HL-60/S4 treated with phorbol 12-myristate 13-acetate at 8.2 ng/mL for 4 days and 3 days (cell line): ENCODE data around the gene STK35.

ENCODE experiments used
- in situ Hi-C: fragments of 300-500 bp; cut with MboI; formaldehyde crosslinking; loops from 2 replicates; pipeline ENCODE4 v1.15.0; 2022; ENCODE audit warnings: low sequenced_read_pairs

Gene STK35

DNA sequence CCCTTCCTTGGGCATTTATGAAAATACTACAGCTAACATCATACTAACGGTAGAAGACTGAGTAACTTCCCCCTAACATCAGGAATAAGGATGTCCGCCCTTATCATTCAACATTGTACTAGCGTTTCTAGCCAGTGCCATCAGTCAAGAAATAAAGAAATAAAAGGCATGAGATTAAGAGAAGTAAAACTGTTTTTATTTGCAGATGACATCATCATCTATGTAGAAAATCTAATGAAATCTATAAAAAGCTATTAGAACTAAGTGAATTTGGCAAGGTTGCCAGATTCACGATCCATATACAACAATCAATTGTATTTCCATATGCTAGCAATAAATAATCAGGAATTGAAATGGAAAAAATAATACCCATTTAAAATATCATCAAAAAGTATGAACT is 54.6 kb downstream of the STK35 start:
- in situ Hi-C loops, result loop anchor here (25.0 kb wide), 1 partner anchor 169 kb away; the partner anchor contains the start of gene PDYN

GRCh38 chr20:2156666-2157624 is 55.3 kb downstream of the STK35 start:
- in situ Hi-C loops, result loop anchor here (25.0 kb wide), 1 partner anchor 170 kb away; the partner anchor contains the start of gene PDYN

DNA sequence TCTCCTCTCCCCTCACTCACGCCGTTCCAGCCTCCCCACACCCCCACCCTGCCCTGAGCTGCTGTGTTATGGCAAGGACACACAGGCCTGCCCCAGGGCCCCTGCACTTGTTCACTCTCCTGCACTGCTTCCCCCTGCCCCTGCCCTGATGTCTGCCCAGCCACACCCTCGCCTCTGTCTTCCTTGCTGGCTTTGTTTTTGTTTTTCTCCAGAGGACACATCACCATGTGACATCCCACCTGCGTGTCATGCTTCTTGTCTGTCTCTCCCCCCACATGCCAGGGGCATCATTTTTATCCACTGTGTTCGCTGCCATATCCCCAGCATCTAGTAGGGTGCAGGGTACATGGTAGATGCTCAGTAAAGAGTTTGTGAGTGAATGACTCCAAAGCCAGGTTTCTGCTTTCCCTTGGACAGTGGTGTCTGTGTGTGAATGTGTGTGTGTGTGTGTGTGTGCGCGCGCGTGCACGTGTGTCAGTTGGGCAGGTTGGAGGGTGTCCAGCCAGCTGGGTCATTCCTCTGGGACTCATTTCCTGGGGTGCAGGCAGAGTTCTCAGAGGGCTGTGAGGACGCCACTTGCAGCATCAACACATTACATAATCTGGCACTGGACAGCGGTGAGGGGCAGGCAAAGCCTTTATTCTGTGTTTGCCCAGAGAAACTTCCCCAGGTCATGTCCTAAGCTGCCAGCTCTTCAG is 60.6 kb downstream of the STK35 start:
- in situ Hi-C loops, result loop anchor here (25.0 kb wide), 1 partner anchor 175 kb away; the partner anchor contains the start of gene PDYN

- in situ Hi-C loops, result loop anchor here (25.0 kb wide), 1 partner anchor 175 kb away; the partner anchor contains the start of gene PDYN
Measured at GRCh38 chr20:2162823-2163166, 61.2 kb downstream of the STK35 start.

GRCh38 chr20:2163312-2163711 is 61.7 kb downstream of the STK35 start:
- in situ Hi-C loops, result loop anchor here (25.0 kb wide), 1 partner anchor 176 kb away; the partner anchor contains the start of gene PDYN

DNA sequence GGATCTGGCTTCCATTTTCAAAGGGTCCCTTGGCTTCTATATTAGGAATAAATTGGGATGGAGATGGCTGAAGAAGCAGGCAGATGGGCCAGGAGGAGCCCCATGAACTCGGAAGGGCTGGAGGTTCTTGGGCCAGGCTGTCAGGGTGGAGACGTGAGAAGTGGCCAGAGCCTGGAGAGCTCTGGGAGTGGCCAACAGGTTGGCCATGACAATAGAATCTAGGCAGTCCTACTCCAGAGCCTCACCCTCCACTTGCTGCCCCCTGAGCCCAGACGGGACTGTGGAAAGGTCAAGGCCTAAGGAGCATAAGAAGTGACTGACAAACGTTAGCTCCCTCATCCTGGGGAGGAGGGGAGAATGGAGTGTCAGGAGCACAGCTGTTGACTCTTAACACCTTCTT is 62.1 kb downstream of the STK35 start:
- in situ Hi-C loops, result loop anchor here (25.0 kb wide), 1 partner anchor 176 kb away; the partner anchor contains the start of gene PDYN

- in situ Hi-C loops, result loop anchor here (25.0 kb wide), 1 partner anchor 177 kb away; the partner anchor contains the start of gene PDYN
Measured at GRCh38 chr20:2164421-2164820, 62.8 kb downstream of the STK35 start.

DNA sequence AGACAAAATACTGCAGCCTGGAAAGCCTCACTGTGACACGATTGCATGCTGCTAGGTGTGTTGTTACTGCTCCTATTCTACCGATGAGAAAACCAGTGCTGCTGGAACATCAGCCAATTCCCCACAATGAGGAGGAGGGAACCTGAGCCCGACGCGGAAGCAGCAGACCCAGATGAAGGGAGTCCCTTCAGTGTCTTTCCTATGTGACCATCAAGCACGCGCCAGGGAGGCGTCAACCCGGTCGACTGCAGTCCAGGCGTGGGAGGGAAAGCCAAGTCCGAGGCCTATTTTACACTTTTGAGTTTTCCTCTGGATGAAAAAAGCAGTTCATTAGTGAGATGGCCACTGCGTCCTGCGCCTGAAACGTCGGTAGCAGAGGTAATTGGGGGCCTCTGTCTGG is 63.3 kb downstream of the STK35 start:
- in situ Hi-C loops, result loop anchor here (25.0 kb wide), 1 partner anchor 178 kb away; the partner anchor contains the start of gene PDYN

DNA sequence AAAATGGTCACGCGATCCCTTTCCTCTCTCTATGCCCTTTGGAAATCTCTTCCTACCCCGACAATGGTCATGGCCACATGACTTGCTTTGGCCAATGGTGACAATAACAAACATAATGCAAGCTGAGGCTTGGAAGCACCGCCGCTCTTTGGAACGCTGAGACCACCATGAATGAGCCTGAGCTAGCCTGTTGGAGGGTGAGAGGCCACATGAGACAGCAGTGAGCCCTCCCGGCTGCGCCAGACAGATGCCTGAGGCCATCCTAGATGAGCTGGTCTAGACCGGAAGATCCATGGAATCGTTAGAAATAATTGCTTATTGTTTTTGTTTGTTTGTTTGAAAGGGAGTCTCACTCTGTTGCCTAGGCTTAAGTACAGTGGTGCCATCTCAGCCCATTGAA is 64.2 kb downstream of the STK35 start:
- in situ Hi-C loops, result loop anchor here (25.0 kb wide), 1 partner anchor 179 kb away; the partner anchor contains the start of gene PDYN

GRCh38 chr20:2167112-2167511 is 65.5 kb downstream of the STK35 start:
- in situ Hi-C loops, result loop anchor here (25.0 kb wide), 1 partner anchor 180 kb away; the partner anchor contains the start of gene PDYN

DNA sequence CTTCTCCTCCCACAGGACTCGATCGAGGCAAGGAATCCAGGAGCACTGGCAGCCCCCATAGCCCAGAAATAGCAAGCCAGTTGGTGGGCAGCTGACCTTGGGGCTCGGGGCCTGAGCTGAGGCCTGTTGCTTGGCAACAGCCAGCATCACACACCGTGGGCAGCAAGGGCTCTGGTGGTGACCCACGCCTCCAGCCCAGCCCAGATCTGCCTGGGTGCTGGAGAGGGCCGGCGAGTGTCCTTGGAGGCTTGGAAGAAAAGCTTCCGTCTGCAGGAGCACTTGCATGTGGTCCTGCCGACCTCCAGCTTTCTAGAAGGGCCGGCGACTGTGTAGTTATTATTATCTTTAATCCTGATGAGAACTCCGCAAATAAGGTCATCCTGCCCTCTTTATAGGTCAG is 67.3 kb downstream of the STK35 start:
- in situ Hi-C loops, result loop anchor here (25.0 kb wide), 1 partner anchor 182 kb away; the partner anchor contains the start of gene PDYN

DNA sequence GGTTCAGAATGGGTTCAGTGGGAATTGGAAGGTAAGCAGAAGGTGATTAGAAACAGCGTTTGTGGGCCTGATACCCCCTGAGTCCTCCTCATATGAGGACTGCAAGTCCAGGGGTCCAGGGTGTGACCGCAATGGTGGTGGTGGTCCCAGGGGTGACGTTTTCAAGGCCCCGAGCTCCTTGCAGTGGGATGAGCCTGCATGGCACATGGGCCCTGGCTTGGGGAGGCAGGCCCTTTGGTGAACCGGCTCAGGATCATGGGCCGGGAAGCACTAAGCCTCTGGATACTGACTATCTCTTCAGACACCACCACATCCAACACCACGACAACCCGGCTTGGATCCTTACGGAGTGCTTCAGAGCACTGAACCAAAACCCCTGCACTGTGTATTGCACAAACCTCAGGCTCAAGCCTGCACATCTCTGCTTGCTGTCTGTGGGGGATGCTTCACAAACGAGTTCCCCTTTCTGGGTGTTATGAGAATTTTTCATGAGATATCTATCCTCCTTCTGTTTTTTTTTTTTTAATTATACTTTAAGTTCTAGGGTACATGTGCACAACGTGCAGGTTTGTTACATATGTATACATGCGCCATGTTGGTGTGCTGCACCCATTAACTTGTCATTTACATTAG is 67.9 kb downstream of the STK35 start:
- in situ Hi-C loops, result loop anchor here (25.0 kb wide), 1 partner anchor 182 kb away; the partner anchor contains the start of gene PDYN

GRCh38 chr20:2170404-2170803 is 68.8 kb downstream of the STK35 start:
- in situ Hi-C loops, result loop anchor here (25.0 kb wide), 1 partner anchor 183 kb away; the partner anchor contains the start of gene PDYN

- in situ Hi-C loops, result loop anchor here (25.0 kb wide), 1 partner anchor 184 kb away; the partner anchor contains the start of gene PDYN
Measured at GRCh38 chr20:2171266-2171790, 69.7 kb downstream of the STK35 start.

- in situ Hi-C loops, result loop anchor here (25.0 kb wide), 1 partner anchor 185 kb away; the partner anchor contains the start of gene PDYN
Measured at GRCh38 chr20:2171840-2172239, 70.2 kb downstream of the STK35 start.

DNA sequence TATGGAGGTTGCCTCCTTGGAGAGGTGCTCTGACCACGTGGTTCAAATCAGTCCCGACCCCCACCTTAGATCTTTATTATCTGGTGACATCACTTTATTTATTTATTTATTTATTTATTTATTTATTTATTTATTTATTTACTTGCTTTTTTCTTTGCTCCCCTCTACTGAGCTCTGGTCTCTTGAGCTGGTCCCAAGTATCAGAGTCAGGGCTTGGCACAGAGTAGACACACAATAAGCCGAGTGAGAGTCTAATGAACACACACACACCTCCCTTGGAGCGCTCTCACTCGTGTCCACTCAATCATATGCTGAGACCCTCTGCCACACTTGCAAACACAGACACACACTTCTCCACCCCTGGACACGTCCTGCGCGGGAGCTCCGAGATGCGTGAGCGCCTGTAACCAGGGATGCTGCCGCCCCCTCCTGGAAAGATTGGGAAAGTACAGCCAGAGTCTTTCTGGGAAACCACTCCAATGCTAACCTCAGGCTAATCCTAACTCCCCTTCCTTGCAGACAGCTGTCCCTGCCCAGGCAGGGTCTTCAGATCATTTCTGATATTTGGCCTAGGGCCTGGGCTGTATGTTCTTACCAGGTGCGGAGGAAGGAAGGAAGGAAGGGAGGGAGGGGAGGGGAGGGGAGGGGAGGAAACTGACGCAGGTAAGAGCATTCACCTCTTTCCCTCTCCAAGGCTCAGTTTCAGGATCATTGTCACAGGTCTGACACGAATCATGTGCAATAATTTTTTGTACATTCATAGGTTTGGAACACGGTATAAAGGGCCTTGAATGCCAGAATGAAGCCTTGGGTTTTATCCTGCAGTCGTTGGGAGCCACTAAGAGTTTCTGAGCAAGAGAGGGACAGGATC is 70.9 kb downstream of the STK35 start:
- in situ Hi-C loops, result loop anchor here (25.0 kb wide), 1 partner anchor 185 kb away; the partner anchor contains the start of gene PDYN

DNA sequence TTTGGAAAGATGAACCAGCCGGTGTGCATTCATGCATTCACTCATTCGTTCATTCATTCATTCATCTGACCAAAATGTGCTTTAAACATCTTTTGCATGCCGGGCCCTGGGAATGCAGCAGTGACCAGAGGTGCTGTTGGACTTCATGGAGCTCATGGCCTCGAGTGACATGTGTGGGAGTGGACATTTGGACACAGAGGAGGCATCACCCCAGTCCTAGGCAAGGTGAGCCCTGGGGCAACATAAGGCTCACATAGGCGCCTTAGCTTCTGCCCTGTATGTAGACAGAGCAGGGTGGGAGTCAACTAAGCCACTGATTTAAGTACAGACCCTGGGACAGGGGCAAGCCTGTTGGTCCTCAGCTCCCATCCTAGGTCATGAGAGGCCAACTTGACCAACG is 71.6 kb downstream of the STK35 start:
- in situ Hi-C loops, result loop anchor here (25.0 kb wide), 1 partner anchor 186 kb away; the partner anchor contains the start of gene PDYN

DNA sequence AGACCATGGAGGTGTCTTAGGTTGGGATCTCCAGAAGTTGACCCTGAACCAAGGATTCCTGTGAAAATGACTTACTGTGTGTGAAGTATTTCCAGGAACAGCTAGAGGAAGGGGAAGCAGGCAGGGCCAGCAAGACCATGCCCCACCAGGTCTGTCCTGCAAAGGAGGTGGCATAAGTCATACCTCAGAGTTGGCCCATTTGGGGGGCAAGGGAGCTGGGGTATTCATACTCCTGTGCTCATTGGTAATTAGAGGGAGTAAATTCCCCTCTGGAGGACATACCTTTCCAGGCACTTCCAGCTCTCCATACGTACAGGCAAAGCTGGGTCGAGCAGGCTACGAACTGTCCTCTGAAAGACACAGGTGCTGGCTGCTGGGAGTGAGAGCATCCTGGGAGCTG is 72.4 kb downstream of the STK35 start:
- in situ Hi-C loops, result loop anchor here (25.0 kb wide), 1 partner anchor 187 kb away; the partner anchor contains the start of gene PDYN

GRCh38 chr20:2176946-2177345 is 75.3 kb downstream of the STK35 start:
- in situ Hi-C loops, result loop anchor here (25.0 kb wide), 1 partner anchor 390 kb away; no protein-coding TSS in a partner anchor
